K562 (cell line): ENCODE measurements around the gene MDH2. TPM values are rescaled to one million over a fixed set of nuclear protein-coding genes. Genes with fewer than 3 reads are reported as not detected.

Experiments used
- AFF4 ChIP-seq: sonication (generic); formaldehyde crosslinking; IDR thresholded peaks from 2 replicates; pipeline ENCODE4 v1.8.0; 2023; ENCODE audit warnings: mild to moderate bottlenecking, missing genetic modification reagents
- ARNT ChIP-seq, 2 experiments: fragments of 450-650 bp; IDR thresholded peaks; 2 replicates each; pipeline ENCODE4 v1.6.1; 2016; ENCODE audit warnings: mild to moderate bottlenecking in 1 of 2
- CTCFL ChIP-seq: IDR thresholded peaks from 2 replicates; pipeline ENCODE4 v1.6.1; 2011; ENCODE audit warnings: borderline replicate concordance, low read depth, mild to moderate bottlenecking, moderate library complexity, low read length; ENCODE audit not compliant: insufficient read depth, poor library complexity, severe bottlenecking
- SMC3 ChIP-seq: conservative IDR thresholded peaks from 2 replicates; pipeline ENCODE4 v1.6.1; 2011; ENCODE audit warnings: low read depth, low read length, improper control_type of control experiment; ENCODE audit not compliant: insufficient read depth
- STAT5A ChIP-seq: IDR thresholded peaks from 2 replicates; pipeline ENCODE4 v1.6.1; 2012; ENCODE audit warnings: low read length, inconsistent platforms, borderline replicate concordance
- UBTF ChIP-seq, 2 experiments: IDR thresholded peaks; 2 replicates each; pipeline ENCODE4 v1.6.1; 2012; ENCODE audit warnings: improper control_type of control experiment in 2 of 2, low read depth in 2 of 2, low read length in 2 of 2, borderline replicate concordance in 1 of 2
- ZNF316 ChIP-seq: fragments of 450-650 bp; IDR thresholded peaks from 2 replicates; pipeline ENCODE4 v1.6.1; 2016
- polyA plus RNA-seq, 8 experiments: library from polyadenylated mRNA; depleted of rRNA in 4 of 8; stranded (reverse) in 5 of 8; unstranded in 3 of 8; fragments of >200 nt; fragmentation: Nextera tagmentation in 2 of 8; fragmentation: Illumina TruSeq in 1 of 8; extraction: Ambion mirVana in 2 of 8; extraction: Trizol in 1 of 8; gene quantifications; 2 replicates each; pipeline versions ENCODE4 v1.2.1 to v1.2.3, GENCODE V29; 2011 to 2014; ENCODE audit warnings: inconsistent platforms in 1 of 8, missing spikeins in 1 of 8
- total RNA-seq, 7 experiments: library from RNA; depleted of rRNA in 6 of 7; stranded (reverse); fragments of >200 nt in 6 of 7; fragmentation: Illumina TruSeq in 2 of 7; extraction: Trizol in 2 of 7; gene quantifications; 2 replicates each; pipeline versions ENCODE4 v1.2.1 to v1.2.3, GENCODE V29; 2011 to 2021; ENCODE audit warnings: low replicate concordance in 1 of 7
- TF ChIP-seq, protein P1 (sequence below): fragments of 450-650 bp; formaldehyde crosslinking; IDR thresholded peaks from 2 replicates; pipeline ENCODE4 v1.4.0; 2022; ENCODE audit warnings: mild to moderate bottlenecking, moderate library complexity

The MDH2 gene
- total and polyA plus RNA-seq, 9 of the 15 experiments (the other 6 are each of a cell fraction or from before 2014, with no cell fraction given) = 106 to 701 (median 242) TPM

- TF ChIP-seq UBTF (IDR thresholded peaks at IDR 0.05; ENCODE audit: borderline replicate concordance in 1 of 2, low read depth in 2 of 2, low read length in 2 of 2) = no peak
- no peak for TF ChIP-seq AFF4 (CRISPR knock-in tag)
- TF ChIP-seq CTCFL = no peak
- no peak for TF ChIP-seq SMC3
- TF ChIP-seq ARNT (IDR thresholded peaks at IDR 0.05) = no peak
- peak; percentile 49 for TF ChIP-seq ZNF316
- TF ChIP-seq, protein P1, sequence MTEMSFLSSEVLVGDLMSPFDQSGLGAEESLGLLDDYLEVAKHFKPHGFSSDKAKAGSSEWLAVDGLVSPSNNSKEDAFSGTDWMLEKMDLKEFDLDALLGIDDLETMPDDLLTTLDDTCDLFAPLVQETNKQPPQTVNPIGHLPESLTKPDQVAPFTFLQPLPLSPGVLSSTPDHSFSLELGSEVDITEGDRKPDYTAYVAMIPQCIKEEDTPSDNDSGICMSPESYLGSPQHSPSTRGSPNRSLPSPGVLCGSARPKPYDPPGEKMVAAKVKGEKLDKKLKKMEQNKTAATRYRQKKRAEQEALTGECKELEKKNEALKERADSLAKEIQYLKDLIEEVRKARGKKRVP = no peak
- peak; percentile 48; the same call in 1 of the 2 replicates for TF ChIP-seq STAT5A
Measured at GRCh38 chr7:76050545-76050944, 2.6 kb downstream of the MDH2 start (continued).
